ENCODE measurements around the gene CENPP. TPM values are rescaled to one million over a fixed set of nuclear protein-coding genes. Genes with fewer than 3 reads are reported as not detected.

Gene CENPP
- total and polyA plus RNA-seq, 2 donors from 2014 or later = 1.2 to 4.2 TPM

DNA sequence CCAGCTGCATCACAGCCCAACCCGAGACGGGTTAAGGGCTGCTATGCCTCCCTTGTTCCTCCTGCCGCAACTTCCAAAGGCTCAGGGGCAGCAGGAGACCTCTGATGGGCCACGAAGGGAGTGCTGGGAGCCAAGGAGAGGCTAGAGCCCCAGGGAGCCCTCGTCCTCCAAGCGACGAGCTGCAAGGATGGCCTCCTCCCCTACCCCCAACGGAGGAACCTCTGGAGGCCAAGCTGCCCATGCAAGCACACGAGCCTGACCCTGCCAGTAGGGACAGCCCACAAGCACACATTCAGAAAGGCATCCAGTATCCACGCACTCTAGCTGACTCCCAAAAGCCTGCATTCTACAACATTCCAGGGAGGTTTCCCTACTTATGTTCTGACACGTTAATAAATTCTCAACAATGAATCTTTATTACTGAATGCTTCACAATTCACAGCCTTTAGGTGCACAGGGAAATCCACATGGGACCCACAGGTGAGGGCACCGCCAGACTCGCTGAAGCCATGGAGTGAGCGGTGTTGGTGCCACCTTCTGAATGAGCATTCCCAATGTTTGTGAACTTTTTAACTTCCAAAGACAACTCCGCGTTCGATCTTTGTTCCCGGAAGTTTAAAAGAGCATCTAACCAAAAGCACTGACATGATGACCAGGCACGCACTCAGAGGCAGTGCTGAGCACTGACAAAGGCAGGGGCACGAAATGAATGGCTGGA lies 315.5 kb downstream of the CENPP start:
- Histone ChIP-seq H3K4me1 (ENCODE audit: control insufficient read depth in 2 of 3, insufficient read depth in 2 of 3, low read depth in 1 of 3, low read length in 3 of 3) (no peaks in the 10 kb centered on the region), H3K36me3 (ENCODE audit: control insufficient read depth in 2 of 3, insufficient read depth in 3 of 3, low read length in 3 of 3) (peaks cover 0 to 45% (median 24%) of the 10 kb centered on the region in 3 donors), H3K9ac (ENCODE audit: low read length in 3 of 3) (no peak overlapping the region), H3K27me3 (ENCODE audit: control insufficient read depth, insufficient read depth, low read length) (no peaks in the 10 kb centered on the region), H3K27ac (ENCODE audit: low read depth in 2 of 2, low read length in 2 of 2) (no peak overlapping the region), H3K9me3 (ENCODE audit: control insufficient read depth in 2 of 3, insufficient read depth in 1 of 3, low read length in 3 of 3) (peaks cover 0 to 3% (median 0%) of the 10 kb centered on the region in 3 donors), H3K4me3 (ENCODE audit: low read length in 3 of 3) (no peak overlapping the region)
- TF ChIP-seq, protein P1, sequence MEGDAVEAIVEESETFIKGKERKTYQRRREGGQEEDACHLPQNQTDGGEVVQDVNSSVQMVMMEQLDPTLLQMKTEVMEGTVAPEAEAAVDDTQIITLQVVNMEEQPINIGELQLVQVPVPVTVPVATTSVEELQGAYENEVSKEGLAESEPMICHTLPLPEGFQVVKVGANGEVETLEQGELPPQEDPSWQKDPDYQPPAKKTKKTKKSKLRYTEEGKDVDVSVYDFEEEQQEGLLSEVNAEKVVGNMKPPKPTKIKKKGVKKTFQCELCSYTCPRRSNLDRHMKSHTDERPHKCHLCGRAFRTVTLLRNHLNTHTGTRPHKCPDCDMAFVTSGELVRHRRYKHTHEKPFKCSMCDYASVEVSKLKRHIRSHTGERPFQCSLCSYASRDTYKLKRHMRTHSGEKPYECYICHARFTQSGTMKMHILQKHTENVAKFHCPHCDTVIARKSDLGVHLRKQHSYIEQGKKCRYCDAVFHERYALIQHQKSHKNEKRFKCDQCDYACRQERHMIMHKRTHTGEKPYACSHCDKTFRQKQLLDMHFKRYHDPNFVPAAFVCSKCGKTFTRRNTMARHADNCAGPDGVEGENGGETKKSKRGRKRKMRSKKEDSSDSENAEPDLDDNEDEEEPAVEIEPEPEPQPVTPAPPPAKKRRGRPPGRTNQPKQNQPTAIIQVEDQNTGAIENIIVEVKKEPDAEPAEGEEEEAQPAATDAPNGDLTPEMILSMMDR (IDR thresholded peaks at IDR 0.05; ENCODE audit: borderline replicate concordance, extremely low read depth, insufficient read depth) = no peak
- DNase-seq (peak in 2 of 5 donors; percentile 21 to 65), FAIRE-seq (no peak)
- intact Hi-C loops (cut with DNase I) = no loop called here

- H3K9ac ChIP-seq (ENCODE audit: low read length in 3 of 3) = no peak overlapping the region
- H3K36me3 ChIP-seq (ENCODE audit: control insufficient read depth in 2 of 3, insufficient read depth in 3 of 3, low read length in 3 of 3) = peaks cover 0 to 47% (median 24%) of the 10 kb centered on the region in 3 donors
- no peaks in the 10 kb centered on the region for H3K4me1 ChIP-seq (ENCODE audit: control insufficient read depth in 2 of 3, insufficient read depth in 2 of 3, low read depth in 1 of 3, low read length in 3 of 3)
- peak in 1 of 5 donors; percentile 46 for DNase-seq
- no peak for FAIRE-seq
- intact Hi-C loops (cut with DNase I) = no loop called here
- TF ChIP-seq, protein P1 (IDR thresholded peaks at IDR 0.05; ENCODE audit: borderline replicate concordance, extremely low read depth, insufficient read depth) = no peak
- H3K27ac ChIP-seq (ENCODE audit: low read depth in 2 of 2, low read length in 2 of 2) = no peak overlapping the region
- H3K4me3 ChIP-seq (ENCODE audit: low read length in 3 of 3) = no peak overlapping the region
- peaks cover 0 to 3% (median 0%) of the 10 kb centered on the region in 3 donors for H3K9me3 ChIP-seq (ENCODE audit: control insufficient read depth in 2 of 3, insufficient read depth in 1 of 3, low read length in 3 of 3)
- no peaks in the 10 kb centered on the region for H3K27me3 ChIP-seq (ENCODE audit: control insufficient read depth, insufficient read depth, low read length)
Measured at GRCh38 chr9:92642041-92642451, 316.3 kb downstream of the CENPP start.

DNA sequence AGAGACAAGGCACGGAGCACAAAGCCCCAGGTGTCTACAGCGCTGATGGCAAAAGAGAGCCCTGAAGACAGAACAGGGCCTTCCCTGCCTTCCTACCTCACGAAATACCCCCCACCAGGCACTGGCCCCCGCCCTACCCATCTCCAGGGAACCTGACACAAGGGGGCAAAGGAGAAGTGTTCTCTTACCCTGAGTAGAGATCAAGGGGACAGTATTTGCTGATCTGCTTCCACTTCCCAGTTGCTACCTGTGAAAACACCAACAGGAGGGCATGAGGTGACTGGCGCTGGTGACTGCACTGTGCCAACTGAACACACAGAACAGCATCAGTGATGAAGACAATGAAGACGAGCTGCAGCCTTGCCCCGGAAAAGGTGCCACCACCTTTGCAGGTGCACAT lies 316.8 kb downstream of the CENPP start:
- FAIRE-seq (no peak), DNase-seq (no peak)
- intact Hi-C loops (cut with DNase I) = no loop called here
- Histone ChIP-seq H3K27me3 (ENCODE audit: control insufficient read depth, insufficient read depth, low read length) (no peaks in the 10 kb centered on the region), H3K9me3 (ENCODE audit: control insufficient read depth in 2 of 3, insufficient read depth in 1 of 3, low read length in 3 of 3) (peaks cover 0 to 3% (median 0%) of the 10 kb centered on the region in 3 donors), H3K27ac (ENCODE audit: low read depth in 2 of 2, low read length in 2 of 2) (no peak overlapping the region), H3K4me3 (ENCODE audit: low read length in 3 of 3) (no peak overlapping the region), H3K4me1 (ENCODE audit: control insufficient read depth in 2 of 3, insufficient read depth in 2 of 3, low read depth in 1 of 3, low read length in 3 of 3) (no peaks in the 10 kb centered on the region), H3K36me3 (ENCODE audit: control insufficient read depth in 2 of 3, insufficient read depth in 3 of 3, low read length in 3 of 3) (peaks cover 0 to 46% (median 24%) of the 10 kb centered on the region in 3 donors), H3K9ac (ENCODE audit: low read length in 3 of 3) (no peak overlapping the region)
- TF ChIP-seq, protein P1 (IDR thresholded peaks at IDR 0.05; ENCODE audit: borderline replicate concordance, extremely low read depth, insufficient read depth) = no peak

All from kidney (tissue), 14 donors.